Measurements from ENCODE around the gene ANKRD12.
"Not testable (repeated sequence)": the region's sequence is repeated elsewhere in the genome, so short reads cannot be mapped to it uniquely, and the experiment has no call there.

Gene ANKRD12

GRCh38 chr18:9234528-9234927 is 97.9 kb downstream of the ANKRD12 start:
- DNase-seq = no peak

DNA sequence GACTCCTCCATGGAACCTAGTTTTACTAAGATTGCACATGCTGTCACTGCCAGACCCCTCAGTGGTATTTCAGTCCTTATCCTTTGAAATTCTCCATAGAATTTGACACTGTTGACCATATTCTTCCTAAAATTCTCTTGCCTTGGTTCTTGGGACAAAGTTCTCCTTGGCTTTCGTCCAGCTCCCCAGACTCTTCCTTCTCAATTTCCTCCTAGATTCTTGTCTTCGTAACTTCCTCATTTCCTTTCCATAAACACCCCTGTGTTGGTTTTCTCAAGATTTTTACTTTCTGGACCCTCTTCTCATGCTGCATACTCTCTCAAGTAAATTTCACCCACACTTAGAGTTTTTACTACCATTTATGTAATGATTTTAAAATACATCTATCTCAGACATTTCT is 101.4 kb downstream of the ANKRD12 start:
- DNase-seq = no peak

GRCh38 chr18:9239720-9240119 is 103.1 kb downstream of the ANKRD12 start:
- no peak for DNase-seq

- DNase-seq = peak in 1 of 5 experiments; percentile 7
These were observed 103.7 kb downstream of the ANKRD12 start for GRCh38 chr18:9240270-9240669.

- no peak for DNase-seq
These were observed 106.4 kb downstream of the ANKRD12 start for GRCh38 chr18:9243029-9243428.

- no peak for DNase-seq
These were observed 107.8 kb downstream of the ANKRD12 start for GRCh38 chr18:9244376-9244775.

DNA sequence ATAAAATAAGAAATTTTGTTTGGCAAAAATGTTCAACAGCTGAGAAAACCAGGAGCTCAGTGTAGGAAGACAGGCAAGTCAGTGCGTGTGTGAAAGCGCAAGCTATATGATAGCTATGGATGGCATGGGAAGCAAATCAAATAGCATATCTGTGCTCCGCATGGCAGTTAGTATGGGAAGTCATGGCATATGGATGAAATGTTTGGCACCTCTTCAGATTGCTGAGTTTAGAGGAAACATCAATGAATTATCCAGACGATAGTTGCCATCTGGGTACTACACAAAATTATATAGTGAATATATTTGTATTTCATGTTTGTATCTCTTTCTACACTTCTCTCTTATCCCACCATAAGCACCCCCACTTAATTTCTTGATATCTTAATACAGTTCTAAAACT is 112.1 kb downstream of the ANKRD12 start:
- DNase-seq = no peak

GRCh38 chr18:9249254-9249653 is 112.7 kb downstream of the ANKRD12 start:
- DNase-seq = no peak

GRCh38 chr18:9259173-9259572 is 122.6 kb downstream of the ANKRD12 start:
- no peak for DNase-seq

- no peak for DNase-seq
These were observed 124.1 kb downstream of the ANKRD12 start for GRCh38 chr18:9260388-9261380.

- no peak for DNase-seq
These were observed 126.7 kb downstream of the ANKRD12 start for GRCh38 chr18:9263264-9263663.

GRCh38 chr18:9264797-9265196 is 128.2 kb downstream of the ANKRD12 start:
- DNase-seq = not testable (repeated sequence)

GRCh38 chr18:9273221-9273620 is 136.6 kb downstream of the ANKRD12 start:
- no peak for DNase-seq

DNA sequence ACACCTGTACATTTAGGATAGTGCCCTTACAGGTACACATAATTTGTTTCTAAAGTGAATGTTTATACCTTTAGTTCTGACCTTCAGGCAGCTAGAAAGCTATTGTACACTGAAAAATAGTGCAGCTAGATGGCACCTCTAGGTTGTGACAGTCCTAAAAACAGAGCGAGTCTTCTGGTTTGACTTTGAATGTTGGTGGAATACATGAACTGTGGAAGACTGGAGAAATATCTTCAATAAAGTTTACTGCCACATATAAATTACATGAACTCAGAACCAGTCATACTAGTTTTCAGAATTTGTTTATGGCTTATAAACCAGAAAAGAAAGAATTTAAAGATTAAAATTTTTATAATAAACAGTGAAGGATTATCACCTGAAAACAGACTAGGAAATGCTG is 139.3 kb downstream of the ANKRD12 start:
- no peak for DNase-seq

- no peak for DNase-seq
These were observed 141.4 kb downstream of the ANKRD12 start for GRCh38 chr18:9278028-9278427.

DNA sequence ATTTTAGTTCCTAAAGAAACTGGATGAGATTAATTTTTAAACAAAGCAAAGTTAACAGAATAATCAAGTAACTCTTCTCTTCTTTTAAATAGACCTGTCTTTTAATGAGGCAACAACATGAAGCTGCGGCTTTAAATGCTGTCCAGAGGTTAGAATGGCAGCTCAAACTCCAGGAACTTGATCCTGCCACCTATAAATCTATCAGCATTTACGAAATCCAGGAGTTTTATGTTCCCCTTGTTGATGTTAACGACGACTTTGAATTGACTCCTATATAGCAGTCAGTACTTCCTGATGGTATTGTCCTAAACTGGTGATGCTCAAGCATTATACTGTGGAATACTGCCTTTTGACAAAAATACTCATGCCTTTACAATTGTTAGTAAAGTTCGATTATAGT is 144.3 kb downstream of the ANKRD12 start:
- DNase-seq = no peak

- DNase-seq = no peak
These were observed 145.2 kb downstream of the ANKRD12 start for GRCh38 chr18:9281780-9282179.

- DNase-seq = no peak
These were observed 147.2 kb downstream of the ANKRD12 start for GRCh38 chr18:9283791-9284190.

GRCh38 chr18:9285604-9286003 is 149.0 kb downstream of the ANKRD12 start:
- no peak for DNase-seq

DNA sequence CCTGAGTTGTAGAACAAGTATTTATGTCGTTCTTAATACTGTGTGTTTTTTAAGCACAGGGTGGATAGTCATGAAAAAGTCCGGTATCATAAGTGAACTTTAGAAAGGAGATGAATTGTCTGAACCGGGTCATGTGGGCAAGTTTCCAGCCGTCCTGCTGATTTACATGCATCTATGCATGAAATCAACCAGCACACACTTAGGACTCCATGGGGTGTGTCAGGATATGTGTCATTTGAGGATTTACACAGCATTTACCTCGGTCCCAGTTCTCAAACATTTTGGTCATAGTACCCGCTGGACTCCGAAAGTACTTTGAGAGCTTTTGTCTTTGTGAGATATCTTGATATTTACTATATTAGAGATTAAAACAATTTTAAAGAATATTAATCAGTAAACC is 150.5 kb downstream of the ANKRD12 start:
- DNase-seq = no peak

GRCh38 chr18:9289698-9290097 is 153.1 kb downstream of the ANKRD12 start:
- DNase-seq = no peak

DNA sequence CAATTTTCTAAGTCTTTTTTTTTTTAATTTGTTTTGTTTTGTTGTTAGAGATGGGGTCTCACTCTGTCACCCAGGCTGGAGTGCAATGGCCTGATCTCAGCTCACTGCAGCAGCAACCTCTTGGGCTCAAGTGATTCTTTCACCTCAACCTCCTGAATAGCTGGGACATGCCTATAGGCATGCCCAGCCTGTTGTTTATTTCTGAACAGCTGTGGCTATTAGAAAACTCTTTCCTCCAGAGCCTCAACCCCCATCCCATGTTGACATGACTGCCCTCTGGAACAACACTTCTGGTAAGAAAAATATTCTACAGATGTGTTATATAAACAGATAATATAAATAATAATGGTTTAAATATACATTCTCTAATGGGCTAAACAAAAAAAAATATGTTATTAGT is 153.6 kb downstream of the ANKRD12 start:
- DNase-seq = no peak

DNA sequence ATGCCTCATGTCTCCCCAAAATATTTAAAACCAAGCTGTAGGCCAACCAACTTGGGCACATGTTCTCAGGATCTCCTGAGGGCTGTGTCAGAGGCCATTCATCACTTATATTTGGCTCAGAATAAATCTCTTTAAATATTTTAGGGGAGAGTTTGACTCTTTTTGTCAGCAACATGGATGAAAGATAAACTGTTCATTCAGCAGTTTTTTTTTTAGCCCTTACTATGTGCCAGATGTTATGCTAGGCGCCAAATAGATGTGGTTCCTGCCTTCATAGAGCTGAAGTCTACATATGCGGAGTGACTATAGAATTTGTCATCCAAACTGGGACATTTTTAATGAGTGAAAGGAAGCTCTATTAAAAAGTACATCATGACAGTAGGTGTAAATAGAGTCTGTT is 155.5 kb downstream of the ANKRD12 start:
- no peak for DNase-seq

- no peak for DNase-seq
These were observed 157.4 kb downstream of the ANKRD12 start for GRCh38 chr18:9293948-9294347.

Data from T-helper 2 cell (primary cell).